ENCODE data around the gene GNRH2. TPM values are rescaled to one million over a fixed set of nuclear protein-coding genes. Genes with fewer than 3 reads are reported as not detected.
A peak's percentile ranks its signal among the peaks of the same experiment; 100 is the strongest.
"Not testable (repeated sequence)": the region's sequence is repeated elsewhere in the genome, so short reads cannot be mapped to it uniquely, and the experiment has no call there.

GNRH2 gene
- total RNA-seq, 4 donors from 2014 or later, result not detected

- no peak overlapping the region for H3K4me3 ChIP-seq (ENCODE audit: low read depth, poor library complexity, severe bottlenecking)
- no peak for DNase-seq (ENCODE audit: low spot score in 2 of 2)
- 73 to 79% methylated on average over 1 of the region's 1 CpG for WGBS, 2 donors
- intact Hi-C loops (cut with DNase I; ENCODE audit: low total_unique reads), result no loop called here
- TF ChIP-seq, protein P1, sequence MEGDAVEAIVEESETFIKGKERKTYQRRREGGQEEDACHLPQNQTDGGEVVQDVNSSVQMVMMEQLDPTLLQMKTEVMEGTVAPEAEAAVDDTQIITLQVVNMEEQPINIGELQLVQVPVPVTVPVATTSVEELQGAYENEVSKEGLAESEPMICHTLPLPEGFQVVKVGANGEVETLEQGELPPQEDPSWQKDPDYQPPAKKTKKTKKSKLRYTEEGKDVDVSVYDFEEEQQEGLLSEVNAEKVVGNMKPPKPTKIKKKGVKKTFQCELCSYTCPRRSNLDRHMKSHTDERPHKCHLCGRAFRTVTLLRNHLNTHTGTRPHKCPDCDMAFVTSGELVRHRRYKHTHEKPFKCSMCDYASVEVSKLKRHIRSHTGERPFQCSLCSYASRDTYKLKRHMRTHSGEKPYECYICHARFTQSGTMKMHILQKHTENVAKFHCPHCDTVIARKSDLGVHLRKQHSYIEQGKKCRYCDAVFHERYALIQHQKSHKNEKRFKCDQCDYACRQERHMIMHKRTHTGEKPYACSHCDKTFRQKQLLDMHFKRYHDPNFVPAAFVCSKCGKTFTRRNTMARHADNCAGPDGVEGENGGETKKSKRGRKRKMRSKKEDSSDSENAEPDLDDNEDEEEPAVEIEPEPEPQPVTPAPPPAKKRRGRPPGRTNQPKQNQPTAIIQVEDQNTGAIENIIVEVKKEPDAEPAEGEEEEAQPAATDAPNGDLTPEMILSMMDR (IDR thresholded peaks at IDR 0.05), result no peak
- no peak for TF ChIP-seq POLR2A (IDR thresholded peaks at IDR 0.05)
These were observed 32.3 kb upstream of the GNRH2 start for GRCh38 chr20:3010985-3011723.

- peak in 1 of 2 donors; percentile 37 for DNase-seq (ENCODE audit: low spot score in 2 of 2)
- no peak overlapping the region for H3K4me3 ChIP-seq (ENCODE audit: low read depth, poor library complexity, severe bottlenecking)
- 92 to 93% methylated on average over 3 of the region's 3 CpGs for WGBS, 2 donors
- intact Hi-C loops (cut with DNase I; ENCODE audit: low total_unique reads), result no loop called here
- no peak for TF ChIP-seq POLR2A (IDR thresholded peaks at IDR 0.05)
- TF ChIP-seq, protein P1 (IDR thresholded peaks at IDR 0.05), result no peak
These were observed 31.7 kb upstream of the GNRH2 start for GRCh38 chr20:3011752-3012151.

DNA sequence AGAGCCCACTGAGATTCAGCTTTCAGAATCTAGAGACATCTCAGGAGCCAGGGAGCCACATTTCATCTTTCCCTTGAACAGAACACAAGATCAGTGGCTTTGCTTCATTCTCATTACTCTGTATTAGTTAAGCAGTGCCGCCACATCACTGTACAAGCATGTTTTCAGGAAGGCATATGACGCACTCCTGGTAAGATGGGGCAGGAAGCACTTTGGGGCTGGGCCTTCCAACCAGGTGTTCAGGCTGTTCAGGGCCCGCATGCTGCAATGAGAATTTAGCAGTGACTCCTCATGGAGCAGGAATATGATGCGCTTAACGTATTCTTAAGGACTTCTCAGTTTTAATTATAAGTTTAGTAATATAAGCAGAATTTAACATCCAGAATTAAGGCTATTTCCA is 29.7 kb upstream of the GNRH2 start:
- 93 to 97% methylated on average over 5 of the region's 5 CpGs for WGBS, 2 donors
- H3K4me3 ChIP-seq (ENCODE audit: low read depth, poor library complexity, severe bottlenecking), result no peak overlapping the region
- no peak for DNase-seq (ENCODE audit: low spot score in 2 of 2)
- intact Hi-C loops (cut with DNase I; ENCODE audit: low total_unique reads), result no loop called here
- TF ChIP-seq, protein P1 (IDR thresholded peaks at IDR 0.05), result no peak
- TF ChIP-seq POLR2A (IDR thresholded peaks at IDR 0.05), result no peak

DNA sequence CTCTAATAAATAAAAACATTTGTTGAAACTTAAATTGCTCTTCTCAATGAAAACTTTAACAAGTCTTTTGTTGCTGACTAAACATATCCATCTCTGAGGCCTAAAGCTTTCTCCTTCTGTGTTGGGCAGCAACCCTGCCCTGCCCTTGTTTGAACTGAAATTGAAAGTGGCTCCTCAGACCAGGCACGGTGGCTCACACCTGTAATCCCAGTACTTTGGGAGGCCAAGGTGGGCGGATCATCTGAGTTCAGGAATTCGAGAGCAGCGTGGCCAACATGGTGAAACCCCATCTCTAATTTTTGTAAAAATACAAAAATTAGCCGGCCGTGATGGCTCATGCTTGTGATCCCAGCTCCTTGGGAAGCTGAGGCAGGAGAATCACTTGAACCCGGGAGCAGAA is 29.2 kb upstream of the GNRH2 start:
- DNase-seq (ENCODE audit: low spot score in 2 of 2), result no peak
- TF ChIP-seq POLR2A (IDR thresholded peaks at IDR 0.05), result no peak
- TF ChIP-seq, protein P1 (IDR thresholded peaks at IDR 0.05), result no peak
- intact Hi-C loops (cut with DNase I; ENCODE audit: low total_unique reads), result no loop called here
- H3K4me3 ChIP-seq (ENCODE audit: low read depth, poor library complexity, severe bottlenecking), result no peak overlapping the region
- 96 to 97% methylated on average over 7 of the region's 7 CpGs for WGBS, 2 donors

GRCh38 chr20:3014662-3015061 is 28.8 kb upstream of the GNRH2 start:
- WGBS, 2 donors, result 91% methylated on average over 3 of the region's 3 CpGs
- TF ChIP-seq, protein P1 (IDR thresholded peaks at IDR 0.05), result no peak
- TF ChIP-seq POLR2A (IDR thresholded peaks at IDR 0.05), result no peak
- intact Hi-C loops (cut with DNase I; ENCODE audit: low total_unique reads), result no loop called here
- no peak for DNase-seq (ENCODE audit: low spot score in 2 of 2)
- H3K4me3 ChIP-seq (ENCODE audit: low read depth, poor library complexity, severe bottlenecking), result no peak overlapping the region

- H3K4me3 ChIP-seq (ENCODE audit: low read depth, poor library complexity, severe bottlenecking); DNase-seq (ENCODE audit: low spot score in 2 of 2); intact Hi-C loops (cut with DNase I; ENCODE audit: low total_unique reads): not testable (repeated sequence)
- 97 to 98% methylated on average over 5 of the region's 5 CpGs for WGBS, 2 donors
These were observed 28.1 kb upstream of the GNRH2 start for GRCh38 chr20:3015302-3015701.

All from lower leg skin (tissue), 4 donors.